Activated CD4-positive, alpha-beta T cell treated with anti-CD3 and anti-CD28 coated beads for 36 hours (primary cell): ENCODE results near the gene TP53RK. TPM values are rescaled to one million over a fixed set of nuclear protein-coding genes. Genes with fewer than 3 reads are reported as not detected.

Experiments
- ATAC-seq: fragments of 200-7000 bp; cut with Tn5 transposase; one replicate; pipeline ENCODE4 v1.10.0; 2021; ENCODE audit warnings: mild to moderate bottlenecking, moderate library complexity
- CTCF ChIA-PET: fragments of 350-600 bp; sonication (Branson Sonifier 250); formaldehyde crosslinking; loops from one replicate; lab custom pipeline; 2021; ENCODE audit warnings: antibody characterized with exemption; lab: Charles Lee
- POLR2A ChIA-PET: fragments of 350-600 bp; sonication (Branson Sonifier 250); formaldehyde crosslinking; loops from one replicate; lab custom pipeline; 2021; ENCODE audit warnings: antibody characterized with exemption, inconsistent platforms; lab: Charles Lee
- DNase-seq: peaks from one replicate; pipeline ENCODE4 v3.0.0-alpha.2; 2020
- H3K27ac Mint-ChIP-seq: one replicate; pipeline ENCODE4 v1.8.0; 2021; ENCODE audit warnings: mixed read lengths
- H3K27me3 Mint-ChIP-seq: one replicate; pipeline ENCODE4 v1.8.0; 2021; ENCODE audit warnings: mixed read lengths
- H3K36me3 Mint-ChIP-seq: one replicate; pipeline ENCODE4 v1.8.0; 2021; ENCODE audit warnings: low read depth, mixed read lengths
- H3K4me1 Mint-ChIP-seq: one replicate; pipeline ENCODE4 v1.8.0; 2021; ENCODE audit warnings: mixed read lengths
- H3K4me3 Mint-ChIP-seq: one replicate; pipeline ENCODE4 v1.8.0; 2021; ENCODE audit warnings: mild to moderate bottlenecking, moderate library complexity, mixed read lengths
- H3K9me3 Mint-ChIP-seq: one replicate; pipeline ENCODE4 v1.8.0; 2021; ENCODE audit warnings: low read depth, mixed read lengths
- intact Hi-C, 2 experiments: fragments of 100-400 bp; cut with DNase I in 1 of 2; cut with micrococcal nuclease in 1 of 2; formaldehyde crosslinking; loops; one replicate each; pipeline versions ENCODE4 v1.14.2 to v1.15.1; 2022 to 2024; cut with DNase I, micrococcal nuclease
- total RNA-seq, 2 experiments: library from RNA; stranded (reverse); gene quantifications; one replicate each; pipeline ENCODE4 v1.2.3, GENCODE V29; 2021

Gene TP53RK
- total RNA-seq, 2 experiments from 2014 or later = 11.2 to 12.1 TPM

DNA sequence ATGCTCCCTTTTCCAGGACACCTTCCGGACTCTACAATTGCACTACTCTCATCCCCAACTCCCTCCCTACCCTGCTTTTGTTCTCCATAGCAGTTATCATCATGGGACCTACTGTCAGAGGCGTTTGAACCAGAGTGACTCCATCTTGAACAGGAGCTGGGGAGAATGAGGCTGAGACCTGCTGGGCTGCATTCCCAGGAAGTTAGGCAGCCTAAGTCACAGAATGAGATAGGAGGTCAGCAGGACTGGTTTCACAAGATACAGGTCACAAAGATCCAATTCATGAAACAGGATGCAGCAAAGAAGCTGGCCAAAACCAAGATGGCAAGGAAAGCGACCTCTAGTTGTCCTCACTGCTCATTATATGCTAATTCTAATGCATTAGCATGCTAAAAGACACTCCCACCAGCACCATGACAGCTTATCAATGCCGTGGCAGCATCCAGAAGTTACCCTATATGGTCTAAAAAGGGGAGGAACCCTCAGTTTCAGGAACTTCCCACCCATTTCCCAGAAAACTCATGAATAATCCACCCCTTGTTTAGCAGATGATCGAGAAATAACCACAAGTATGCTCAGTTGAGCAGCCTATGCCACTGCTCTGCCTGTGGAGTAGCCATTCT, 53.6 kb downstream of the TP53RK start:
- Mint-ChIP-seq H3K36me3 (no peaks in the 10 kb centered on the region), H3K9me3 (no peaks in the 10 kb centered on the region), H3K4me3 (no peak overlapping the region), H3K4me1 (no peaks in the 10 kb centered on the region), H3K27ac (no peak overlapping the region), H3K27me3 (peaks cover 9% of the 10 kb centered on the region)
- ATAC-seq (no peak), DNase-seq (no peak)
- intact Hi-C loops = no loop called here
- POLR2A ChIA-PET = no interaction called here
- CTCF ChIA-PET = interaction anchor here (0.7 kb wide), 1 partner anchor 211 kb away, joined by 3 read pairs; no protein-coding TSS in a partner anchor

GRCh38 chr20:46634528-46634927, 54.7 kb downstream of the TP53RK start:
- DNase-seq = no peak
- POLR2A ChIA-PET = no interaction called here
- peaks cover 4% of the 10 kb centered on the region for H3K9me3 Mint-ChIP-seq
- peaks cover 15% of the 10 kb centered on the region for H3K27me3 Mint-ChIP-seq
- ATAC-seq = no peak
- intact Hi-C loops = no loop called here
- CTCF ChIA-PET = interaction anchor here (1.1 kb wide), 1 partner anchor 14 kb away, joined by 3 read pairs; no protein-coding TSS in a partner anchor
- no peaks in the 10 kb centered on the region for H3K4me1 Mint-ChIP-seq
- no peak overlapping the region for H3K4me3 Mint-ChIP-seq
- no peaks in the 10 kb centered on the region for H3K36me3 Mint-ChIP-seq
- no peak overlapping the region for H3K27ac Mint-ChIP-seq

Other genes with a start within 250 kb of the TP53RK start
- 1 to 10 TPM; 3.4 to 4.9 TPM for gene ZNF334, start 175.9 kb downstream of the TP53RK start, total RNA-seq
- gene OCSTAMP, start 138.8 kb downstream of the TP53RK start, total RNA-seq = under 1 TPM; 0.14 to 0.19 TPM
- gene SLC13A3, start 38.0 kb downstream of the TP53RK start, total RNA-seq = under 1 TPM; 0.07 TPM
- not detected for gene SLC2A10, start 20.2 kb upstream of the TP53RK start, total RNA-seq
- not detected for gene EYA2, start 205.4 kb upstream of the TP53RK start, total RNA-seq